22Rv1 (cell line): ENCODE results near the gene MAP3K21.

Experiments used
- ZFX ChIP-seq: fragments of 450-650 bp; IDR thresholded peaks from 2 replicates; pipeline ENCODE4 v1.6.1; 2017; ENCODE audit warnings: antibody characterized with exemption, borderline replicate concordance
- TF ChIP-seq, protein P1 (sequence below): fragments of 450-650 bp; IDR thresholded peaks from 2 replicates; pipeline ENCODE4 v1.5.1; 2017; ENCODE audit warnings: mild to moderate bottlenecking

DNA sequence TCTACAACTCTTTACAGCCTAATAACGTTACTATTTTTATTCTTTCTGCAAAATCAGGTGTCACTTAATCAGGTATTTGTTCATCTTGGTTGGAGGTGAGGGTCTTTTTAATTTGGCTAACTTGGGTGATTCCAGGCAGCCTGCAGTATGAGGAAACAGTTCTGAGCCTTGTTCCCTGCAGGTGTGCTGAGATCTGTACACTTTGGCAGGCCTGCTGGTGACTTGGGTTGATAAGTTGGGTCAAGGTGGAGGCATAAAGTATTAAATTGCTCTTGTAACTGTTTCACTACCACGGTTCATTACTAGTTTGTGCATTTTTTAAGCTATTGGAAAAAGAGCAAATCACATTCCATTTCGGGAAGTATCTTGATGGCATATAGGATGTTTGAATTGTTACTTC is 10.0 kb downstream of the MAP3K21 start:
- TF ChIP-seq, protein P1, sequence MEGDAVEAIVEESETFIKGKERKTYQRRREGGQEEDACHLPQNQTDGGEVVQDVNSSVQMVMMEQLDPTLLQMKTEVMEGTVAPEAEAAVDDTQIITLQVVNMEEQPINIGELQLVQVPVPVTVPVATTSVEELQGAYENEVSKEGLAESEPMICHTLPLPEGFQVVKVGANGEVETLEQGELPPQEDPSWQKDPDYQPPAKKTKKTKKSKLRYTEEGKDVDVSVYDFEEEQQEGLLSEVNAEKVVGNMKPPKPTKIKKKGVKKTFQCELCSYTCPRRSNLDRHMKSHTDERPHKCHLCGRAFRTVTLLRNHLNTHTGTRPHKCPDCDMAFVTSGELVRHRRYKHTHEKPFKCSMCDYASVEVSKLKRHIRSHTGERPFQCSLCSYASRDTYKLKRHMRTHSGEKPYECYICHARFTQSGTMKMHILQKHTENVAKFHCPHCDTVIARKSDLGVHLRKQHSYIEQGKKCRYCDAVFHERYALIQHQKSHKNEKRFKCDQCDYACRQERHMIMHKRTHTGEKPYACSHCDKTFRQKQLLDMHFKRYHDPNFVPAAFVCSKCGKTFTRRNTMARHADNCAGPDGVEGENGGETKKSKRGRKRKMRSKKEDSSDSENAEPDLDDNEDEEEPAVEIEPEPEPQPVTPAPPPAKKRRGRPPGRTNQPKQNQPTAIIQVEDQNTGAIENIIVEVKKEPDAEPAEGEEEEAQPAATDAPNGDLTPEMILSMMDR: no peak
- no peak for TF ChIP-seq ZFX
